ENCODE data around the gene CUL5.

The CUL5 gene

DNA sequence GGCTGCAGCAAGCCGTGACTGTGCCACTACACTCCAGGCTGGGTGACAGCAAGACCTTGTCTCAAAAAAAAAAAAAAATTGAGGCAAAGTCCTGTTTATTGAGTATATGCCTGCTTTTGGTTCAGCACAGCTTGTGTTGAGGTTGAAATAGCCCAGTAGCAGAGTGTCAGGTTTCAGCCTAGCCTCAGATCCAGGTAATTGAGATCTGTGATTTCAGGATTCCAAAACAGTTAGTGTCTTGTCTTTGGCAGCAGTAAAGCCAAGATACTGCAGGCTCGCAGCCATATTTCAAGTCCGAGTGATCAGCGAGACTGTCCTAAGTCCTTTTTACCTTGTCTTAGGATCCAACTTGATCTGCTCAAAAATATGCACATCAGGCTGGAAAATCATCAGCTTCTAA lies 27.0 kb downstream of the CUL5 start:
- TF ChIP-seq, protein P1, sequence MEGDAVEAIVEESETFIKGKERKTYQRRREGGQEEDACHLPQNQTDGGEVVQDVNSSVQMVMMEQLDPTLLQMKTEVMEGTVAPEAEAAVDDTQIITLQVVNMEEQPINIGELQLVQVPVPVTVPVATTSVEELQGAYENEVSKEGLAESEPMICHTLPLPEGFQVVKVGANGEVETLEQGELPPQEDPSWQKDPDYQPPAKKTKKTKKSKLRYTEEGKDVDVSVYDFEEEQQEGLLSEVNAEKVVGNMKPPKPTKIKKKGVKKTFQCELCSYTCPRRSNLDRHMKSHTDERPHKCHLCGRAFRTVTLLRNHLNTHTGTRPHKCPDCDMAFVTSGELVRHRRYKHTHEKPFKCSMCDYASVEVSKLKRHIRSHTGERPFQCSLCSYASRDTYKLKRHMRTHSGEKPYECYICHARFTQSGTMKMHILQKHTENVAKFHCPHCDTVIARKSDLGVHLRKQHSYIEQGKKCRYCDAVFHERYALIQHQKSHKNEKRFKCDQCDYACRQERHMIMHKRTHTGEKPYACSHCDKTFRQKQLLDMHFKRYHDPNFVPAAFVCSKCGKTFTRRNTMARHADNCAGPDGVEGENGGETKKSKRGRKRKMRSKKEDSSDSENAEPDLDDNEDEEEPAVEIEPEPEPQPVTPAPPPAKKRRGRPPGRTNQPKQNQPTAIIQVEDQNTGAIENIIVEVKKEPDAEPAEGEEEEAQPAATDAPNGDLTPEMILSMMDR (IDR thresholded peaks at IDR 0.05; ENCODE audit: insufficient read depth, missing control alignments), result no peak
- no peak for DNase-seq (ENCODE audit: insufficient read length, low spot score)
- no peak for FAIRE-seq

DNA sequence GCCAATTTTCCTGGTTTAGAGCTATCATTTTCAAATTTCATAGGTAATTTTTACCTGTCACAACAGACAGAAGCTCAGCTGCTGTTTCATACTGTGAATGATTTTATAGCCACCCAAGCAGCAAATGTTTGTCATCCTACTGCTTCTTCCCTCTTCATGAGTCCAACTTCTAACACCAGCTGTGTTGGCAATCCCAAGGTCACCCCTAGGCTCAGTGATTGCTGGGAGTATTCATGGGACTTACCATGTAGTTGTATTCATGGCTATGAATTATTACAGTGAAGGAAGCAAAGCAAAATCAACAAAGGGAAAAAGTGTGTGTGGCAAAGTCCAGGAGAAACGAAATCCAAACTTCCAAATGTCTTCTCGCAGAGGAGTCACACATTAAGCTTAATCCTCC lies 28.5 kb downstream of the CUL5 start:
- FAIRE-seq (no peak), DNase-seq (ENCODE audit: insufficient read length, low spot score) (no peak)
- TF ChIP-seq, protein P1 (IDR thresholded peaks at IDR 0.05; ENCODE audit: insufficient read depth, missing control alignments), result no peak

DNA sequence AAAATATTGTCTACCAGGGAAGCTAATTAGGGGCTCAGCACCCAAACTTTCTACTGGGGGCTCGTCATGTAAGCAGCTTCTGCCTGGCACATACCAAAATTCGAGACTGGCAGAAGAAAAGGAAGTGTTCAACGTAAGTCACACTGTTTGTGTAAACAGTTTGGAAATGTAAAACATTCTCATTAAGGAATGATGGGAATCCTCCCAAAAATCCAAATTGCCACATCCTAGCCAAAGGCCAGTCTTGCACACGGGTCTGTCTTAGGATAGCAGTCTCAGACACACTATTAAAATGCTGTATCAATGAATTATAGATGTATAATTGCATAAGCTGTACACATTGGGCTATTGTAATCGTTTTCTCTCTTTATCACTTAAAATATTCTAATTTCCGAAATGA lies 28.9 kb downstream of the CUL5 start:
- no peak for FAIRE-seq
- TF ChIP-seq, protein P1 (IDR thresholded peaks at IDR 0.05; ENCODE audit: insufficient read depth, missing control alignments), result no peak
- no peak for DNase-seq (ENCODE audit: insufficient read length, low spot score)

DNA sequence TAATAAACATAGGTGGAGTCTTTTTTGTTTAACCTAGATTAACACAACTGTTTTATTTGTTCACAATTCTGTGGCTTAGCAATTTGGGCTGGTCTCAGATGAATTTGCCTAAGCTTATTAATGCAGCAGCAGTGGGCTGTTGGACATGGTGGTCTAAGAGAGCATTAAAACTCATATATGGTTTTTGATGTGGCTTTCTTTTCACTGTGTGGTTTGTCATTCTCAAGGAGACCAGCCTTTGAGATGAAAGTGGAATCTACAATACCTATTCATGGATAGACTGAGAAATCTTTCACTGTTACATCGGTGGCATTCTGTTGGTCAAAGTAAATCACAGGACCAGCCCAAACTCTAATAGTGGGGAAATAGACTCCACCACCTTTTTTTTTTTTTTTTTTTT lies 39.6 kb downstream of the CUL5 start:
- TF ChIP-seq, protein P1 (IDR thresholded peaks at IDR 0.05; ENCODE audit: insufficient read depth, missing control alignments), result no peak
- DNase-seq (ENCODE audit: insufficient read length, low spot score) (no peak), FAIRE-seq (no peak)

DNA sequence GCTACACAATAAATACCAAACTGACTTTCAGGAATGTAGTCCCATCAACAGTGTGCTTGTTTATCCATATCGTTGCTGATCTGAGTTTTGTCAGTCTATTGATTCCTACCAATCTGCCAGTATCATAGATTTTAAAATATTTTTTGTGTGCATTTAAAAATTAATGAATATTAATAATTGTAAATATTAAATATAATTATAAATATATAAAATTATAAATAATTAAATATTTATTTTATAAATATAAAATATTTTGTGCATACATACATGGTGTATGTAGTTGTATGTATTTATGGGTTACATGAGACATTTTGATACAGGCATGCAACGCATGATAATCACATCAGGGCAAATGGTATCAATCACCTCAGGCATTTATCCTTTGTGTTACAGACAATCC lies 53.6 kb downstream of the CUL5 start:
- FAIRE-seq, result no peak
- TF ChIP-seq, protein P1 (IDR thresholded peaks at IDR 0.05; ENCODE audit: insufficient read depth, missing control alignments), result no peak
- DNase-seq (ENCODE audit: insufficient read length, low spot score), result no peak

DNA sequence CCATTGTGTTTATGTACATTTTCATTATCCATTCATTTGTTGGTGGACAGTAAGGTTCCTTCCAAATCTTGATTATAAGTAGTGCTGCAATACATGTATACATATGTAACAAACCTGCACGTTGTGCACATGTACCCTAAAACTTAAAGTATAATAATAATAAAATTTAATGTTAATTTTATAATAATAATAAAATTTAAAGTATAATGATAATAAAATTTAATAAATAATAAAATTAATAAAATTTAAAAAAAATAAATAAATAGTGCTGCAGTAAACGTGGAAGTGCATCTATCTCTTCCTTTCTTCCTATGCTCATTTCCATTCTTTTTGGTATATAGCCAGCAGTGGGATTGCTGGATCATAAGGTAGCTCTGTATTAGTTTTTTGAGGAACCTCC lies 54.7 kb downstream of the CUL5 start:
- TF ChIP-seq, protein P1 (IDR thresholded peaks at IDR 0.05; ENCODE audit: insufficient read depth, missing control alignments), result no peak
- no peak for DNase-seq (ENCODE audit: insufficient read length, low spot score)
- no peak for FAIRE-seq

- TF ChIP-seq, protein P1 (IDR thresholded peaks at IDR 0.05; ENCODE audit: insufficient read depth, missing control alignments), result no peak
- FAIRE-seq, result no peak
- no peak for DNase-seq (ENCODE audit: insufficient read length, low spot score)
Observed at GRCh38 chr11:108069947-108070346, 61.2 kb downstream of the CUL5 start.
